Effector memory CD4-positive, alpha-beta T cell (primary cell): Measurements from ENCODE around the gene SMARCD1.

ENCODE experiments used
- DNase-seq, 3 donors: peaks; one replicate each; pipeline ENCODE4 v3.0.0-alpha.2; 2020
- H3K27ac ChIP-seq: 2 replicates; pipeline ENCODE4 v1.7.0; 2013; ENCODE audit warnings: mild to moderate bottlenecking, low read length, moderate library complexity; ENCODE audit not compliant: insufficient read depth, poor library complexity, severe bottlenecking
- H3K27me3 ChIP-seq: replicated peaks from 2 replicates; pipeline ENCODE4 v1.7.0; 2013; ENCODE audit warnings: mild to moderate bottlenecking, low read length; ENCODE audit not compliant: insufficient read depth, control insufficient read depth, poor library complexity, severe bottlenecking
- H3K36me3 ChIP-seq: 2 replicates; pipeline ENCODE4 v1.7.0; 2013; ENCODE audit warnings: mild to moderate bottlenecking, low read length, moderate library complexity; ENCODE audit not compliant: control insufficient read depth, insufficient read depth
- H3K4me1 ChIP-seq: 2 replicates; pipeline ENCODE4 v1.7.0; 2013; ENCODE audit warnings: low read length, mild to moderate bottlenecking; ENCODE audit not compliant: control insufficient read depth, insufficient read depth, poor library complexity, severe bottlenecking
- H3K4me3 ChIP-seq: 2 replicates; pipeline ENCODE4 v1.7.0; 2013; ENCODE audit warnings: low read length, low read depth, mild to moderate bottlenecking; ENCODE audit not compliant: insufficient read depth, poor library complexity, severe bottlenecking
- H3K9me3 ChIP-seq: 2 replicates; pipeline ENCODE4 v1.7.0; 2013; ENCODE audit warnings: mild to moderate bottlenecking, low read length, moderate library complexity; ENCODE audit not compliant: control insufficient read depth

Gene SMARCD1

DNA sequence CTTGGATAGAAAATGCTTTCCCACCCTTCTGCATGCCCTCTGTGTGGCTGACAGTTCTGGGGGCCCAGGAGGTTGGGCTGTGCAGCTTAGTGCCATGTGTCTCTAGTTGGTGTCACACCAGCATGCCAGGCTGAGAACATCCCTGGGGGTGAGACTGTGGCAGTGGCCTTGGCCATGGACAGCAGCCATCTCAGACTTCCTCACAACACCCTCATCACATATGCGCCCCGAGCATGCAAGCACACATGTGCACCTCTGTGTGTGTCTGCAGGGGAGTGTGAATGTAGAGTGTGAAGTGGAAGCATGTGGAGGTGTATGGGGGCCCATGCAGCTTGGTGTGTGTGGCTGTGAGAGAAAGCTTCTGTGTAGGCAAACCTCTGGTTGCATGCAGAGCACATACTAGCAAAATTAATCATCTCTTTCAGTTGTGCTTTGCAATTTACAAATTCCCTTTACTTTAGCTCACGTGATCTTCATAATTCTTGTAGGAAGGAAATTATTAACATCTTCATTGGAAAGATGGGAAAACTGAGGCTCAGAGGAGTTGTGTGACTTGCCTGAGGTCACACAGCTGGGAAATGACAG lies 19.3 kb upstream of the SMARCD1 start:
- Histone ChIP-seq H3K27me3 (no peaks in the 10 kb centered on the region), H3K9me3 (no peaks in the 10 kb centered on the region), H3K4me3 (no peak overlapping the region), H3K36me3 (no peaks in the 10 kb centered on the region), H3K4me1 (no peaks in the 10 kb centered on the region), H3K27ac (no peak overlapping the region)
- DNase-seq = no peak

DNA sequence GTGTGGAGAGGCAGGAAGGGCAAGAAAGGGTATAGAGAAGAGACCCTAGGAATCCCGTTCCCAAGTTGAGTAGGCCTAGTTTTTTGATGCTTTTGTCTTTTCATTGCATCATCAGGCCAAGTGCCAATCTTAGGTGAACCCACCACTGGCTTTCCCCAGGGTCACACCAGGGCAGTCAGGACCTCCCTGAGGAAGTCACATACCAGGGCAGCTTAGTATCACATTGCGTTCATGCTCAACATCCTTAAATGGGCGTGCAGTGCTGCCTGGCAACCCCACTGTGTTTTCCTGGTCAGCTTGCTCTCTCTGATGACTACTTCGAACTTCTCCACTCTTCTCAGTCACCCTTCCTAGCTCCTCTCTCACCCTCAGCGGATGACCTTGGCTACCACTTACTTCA lies 18.7 kb upstream of the SMARCD1 start:
- no peak for DNase-seq
- Histone ChIP-seq H3K27ac (no peak overlapping the region), H3K36me3 (no peaks in the 10 kb centered on the region), H3K27me3 (no peaks in the 10 kb centered on the region), H3K4me3 (no peak overlapping the region), H3K4me1 (no peaks in the 10 kb centered on the region), H3K9me3 (no peaks in the 10 kb centered on the region)

DNA sequence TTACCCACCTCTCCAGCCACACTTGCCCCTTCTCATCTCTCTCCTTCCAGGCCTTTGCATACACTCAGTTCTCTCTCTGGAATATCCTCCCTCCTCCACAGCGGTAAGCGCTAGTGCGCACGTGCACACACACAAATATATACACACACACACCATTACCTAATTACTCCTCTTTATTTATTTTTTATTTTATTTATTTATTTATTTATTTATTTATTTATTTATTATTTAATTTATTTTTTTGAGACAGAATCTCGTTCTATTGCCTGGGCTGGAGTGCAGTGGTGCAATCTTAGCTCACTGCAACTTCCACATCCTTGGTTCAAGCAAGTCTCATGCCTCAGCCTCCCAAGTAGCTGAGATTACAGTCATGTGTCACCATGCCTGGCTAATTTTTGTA lies 16.1 kb upstream of the SMARCD1 start:
- Histone ChIP-seq H3K4me1 (no peaks in the 10 kb centered on the region), H3K27ac (no peak overlapping the region), H3K36me3 (no peaks in the 10 kb centered on the region), H3K9me3 (no peaks in the 10 kb centered on the region), H3K4me3 (no peak overlapping the region), H3K27me3 (no peaks in the 10 kb centered on the region)
- DNase-seq = no peak

DNA sequence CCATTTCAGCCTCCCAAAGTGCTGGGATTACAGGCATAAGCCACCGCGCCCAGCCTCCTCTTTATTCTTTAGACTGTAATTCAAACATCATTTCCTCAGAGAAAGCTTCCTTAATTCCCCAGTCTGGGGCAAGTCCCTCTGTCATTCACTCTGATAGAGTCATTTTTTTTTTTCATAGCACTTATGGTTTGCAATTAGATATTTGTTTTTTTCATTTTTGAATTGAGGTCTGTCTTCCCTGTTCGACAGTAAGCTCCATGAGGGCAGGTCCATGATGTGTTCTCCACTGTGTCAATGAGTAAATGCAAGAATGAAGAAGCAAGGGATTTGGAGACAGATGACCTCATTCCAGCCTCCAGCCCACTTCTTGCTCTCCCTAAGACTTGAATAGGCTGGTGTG lies 15.6 kb upstream of the SMARCD1 start:
- Histone ChIP-seq H3K4me1 (no peaks in the 10 kb centered on the region), H3K27ac (no peak overlapping the region), H3K36me3 (no peaks in the 10 kb centered on the region), H3K4me3 (no peak overlapping the region), H3K27me3 (no peaks in the 10 kb centered on the region), H3K9me3 (no peaks in the 10 kb centered on the region)
- no peak for DNase-seq

DNA sequence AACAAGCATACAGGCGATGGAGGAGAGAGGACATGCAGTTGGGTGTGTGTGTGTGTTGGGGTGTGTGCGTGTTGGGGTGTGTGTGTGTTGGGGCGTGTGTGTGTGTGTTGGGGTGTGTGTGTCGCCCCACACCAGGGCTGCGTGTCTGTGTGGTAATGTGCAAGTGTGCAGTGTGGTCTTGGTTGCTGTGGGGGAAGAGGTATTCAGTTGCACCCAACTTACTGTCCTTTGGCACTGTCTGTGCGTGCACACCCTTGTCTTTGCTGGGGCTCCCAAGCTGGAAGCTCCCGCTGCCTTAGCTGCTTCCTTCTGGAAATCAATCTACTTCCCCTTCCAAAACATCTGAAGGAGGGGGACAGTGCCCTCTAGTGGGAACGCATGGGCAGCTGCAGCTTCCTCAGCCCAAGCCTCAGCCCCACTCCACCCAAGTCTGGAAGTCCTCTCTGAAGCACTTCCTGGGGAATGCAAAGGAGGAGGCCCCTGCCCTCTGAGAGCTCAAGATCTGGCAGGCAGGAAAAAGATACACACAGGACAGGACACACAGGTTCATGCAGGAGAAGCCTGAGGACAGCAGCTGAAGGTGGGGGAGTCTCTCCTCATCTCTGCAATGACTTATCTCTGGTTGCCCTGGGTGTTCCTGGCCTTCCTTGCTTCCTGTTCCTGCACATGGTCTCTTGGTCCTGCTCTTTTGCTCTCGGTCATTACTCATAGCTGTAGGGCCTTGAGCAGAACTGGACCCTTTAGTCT lies 14.7 kb upstream of the SMARCD1 start:
- H3K4me3 ChIP-seq = no peak overlapping the region
- H3K4me1 ChIP-seq = no peaks in the 10 kb centered on the region
- no peaks in the 10 kb centered on the region for H3K27me3 ChIP-seq
- no peaks in the 10 kb centered on the region for H3K9me3 ChIP-seq
- H3K36me3 ChIP-seq = no peaks in the 10 kb centered on the region
- DNase-seq = peak; percentile 15 to 56 (median 20)
- no peak overlapping the region for H3K27ac ChIP-seq

DNA sequence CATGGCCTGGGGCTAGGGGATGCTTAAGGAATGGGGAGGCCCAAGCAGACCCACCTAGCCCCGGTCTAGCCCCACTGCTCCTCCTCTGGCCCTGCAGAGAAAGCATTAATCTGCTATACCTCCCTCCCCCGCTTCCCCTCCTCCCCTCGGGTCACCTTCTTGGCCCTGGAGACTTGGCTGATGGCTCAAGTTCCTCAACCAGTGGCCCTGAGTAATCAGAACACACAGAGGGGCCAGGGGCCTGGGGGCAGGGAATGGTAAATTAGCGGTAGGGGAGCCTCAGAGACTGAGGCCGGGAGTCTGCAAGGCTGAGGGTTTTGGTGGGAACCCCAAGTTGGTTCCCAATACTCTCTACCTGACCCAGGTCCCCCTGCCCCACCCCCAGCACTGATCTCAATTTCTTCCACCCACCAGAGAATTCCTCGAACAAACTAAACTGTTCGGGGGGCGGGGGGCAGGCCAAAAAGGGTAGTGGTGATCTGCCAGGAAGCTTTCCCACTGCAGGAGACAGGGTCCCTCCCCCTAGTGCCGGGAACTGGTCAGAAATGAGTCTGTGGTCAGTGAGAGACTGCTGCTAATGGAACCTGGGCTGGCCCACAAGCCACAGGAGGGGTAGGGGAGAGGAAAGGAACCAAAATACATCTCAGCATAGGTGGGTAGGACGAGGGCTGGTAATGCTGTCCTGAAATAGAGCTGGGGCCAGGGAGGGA lies 12.8 kb upstream of the SMARCD1 start:
- H3K9me3 ChIP-seq = no peaks in the 10 kb centered on the region
- H3K4me1 ChIP-seq = no peaks in the 10 kb centered on the region
- no peak for DNase-seq
- H3K27ac ChIP-seq = no peak overlapping the region
- H3K4me3 ChIP-seq = no peak overlapping the region
- H3K36me3 ChIP-seq = no peaks in the 10 kb centered on the region
- H3K27me3 ChIP-seq = no peaks in the 10 kb centered on the region

DNA sequence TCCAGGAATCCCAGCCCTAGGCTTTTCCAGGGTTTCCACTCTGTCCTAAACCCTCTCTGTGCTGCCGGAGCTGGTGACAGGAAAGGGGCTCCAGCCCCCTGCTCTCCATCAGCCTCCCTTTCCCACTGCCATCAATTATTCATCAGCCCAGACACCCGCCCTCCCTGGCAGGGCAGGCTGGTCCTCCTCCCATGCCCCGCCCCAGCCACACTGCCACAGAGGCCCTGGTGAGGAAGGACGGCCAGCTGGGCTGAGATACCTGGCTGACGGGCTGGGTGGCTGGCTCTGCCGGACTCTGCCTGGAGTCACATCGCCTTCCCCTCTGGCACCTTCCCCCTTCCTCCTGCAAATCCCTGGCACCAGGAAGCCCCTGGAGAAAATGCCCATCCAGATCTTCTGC lies 11.9 kb upstream of the SMARCD1 start:
- Histone ChIP-seq H3K4me1 (no peaks in the 10 kb centered on the region), H3K36me3 (no peaks in the 10 kb centered on the region), H3K9me3 (no peaks in the 10 kb centered on the region), H3K4me3 (no peak overlapping the region), H3K27ac (no peak overlapping the region), H3K27me3 (no peaks in the 10 kb centered on the region)
- DNase-seq = no peak

DNA sequence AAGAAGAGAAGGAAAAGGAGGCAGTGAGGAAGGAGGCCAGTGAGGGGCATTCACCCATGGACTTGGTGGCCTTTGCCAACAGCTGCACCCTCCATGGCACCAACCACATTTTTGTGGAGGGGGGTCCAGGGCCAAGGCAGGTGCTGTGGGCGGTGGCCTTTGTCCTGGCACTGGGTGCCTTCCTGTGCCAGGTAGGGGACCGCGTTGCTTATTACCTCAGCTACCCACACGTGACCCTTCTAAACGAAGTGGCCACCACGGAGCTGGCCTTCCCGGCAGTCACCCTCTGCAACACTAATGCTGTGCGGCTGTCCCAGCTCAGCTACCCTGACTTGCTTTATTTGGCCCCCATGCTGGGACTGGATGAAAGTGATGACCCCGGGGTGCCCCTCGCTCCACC lies 11.4 kb upstream of the SMARCD1 start:
- Histone ChIP-seq H3K36me3 (no peaks in the 10 kb centered on the region), H3K27ac (no peak overlapping the region), H3K4me1 (no peaks in the 10 kb centered on the region), H3K9me3 (no peaks in the 10 kb centered on the region), H3K4me3 (no peak overlapping the region), H3K27me3 (no peaks in the 10 kb centered on the region)
- no peak for DNase-seq

DNA sequence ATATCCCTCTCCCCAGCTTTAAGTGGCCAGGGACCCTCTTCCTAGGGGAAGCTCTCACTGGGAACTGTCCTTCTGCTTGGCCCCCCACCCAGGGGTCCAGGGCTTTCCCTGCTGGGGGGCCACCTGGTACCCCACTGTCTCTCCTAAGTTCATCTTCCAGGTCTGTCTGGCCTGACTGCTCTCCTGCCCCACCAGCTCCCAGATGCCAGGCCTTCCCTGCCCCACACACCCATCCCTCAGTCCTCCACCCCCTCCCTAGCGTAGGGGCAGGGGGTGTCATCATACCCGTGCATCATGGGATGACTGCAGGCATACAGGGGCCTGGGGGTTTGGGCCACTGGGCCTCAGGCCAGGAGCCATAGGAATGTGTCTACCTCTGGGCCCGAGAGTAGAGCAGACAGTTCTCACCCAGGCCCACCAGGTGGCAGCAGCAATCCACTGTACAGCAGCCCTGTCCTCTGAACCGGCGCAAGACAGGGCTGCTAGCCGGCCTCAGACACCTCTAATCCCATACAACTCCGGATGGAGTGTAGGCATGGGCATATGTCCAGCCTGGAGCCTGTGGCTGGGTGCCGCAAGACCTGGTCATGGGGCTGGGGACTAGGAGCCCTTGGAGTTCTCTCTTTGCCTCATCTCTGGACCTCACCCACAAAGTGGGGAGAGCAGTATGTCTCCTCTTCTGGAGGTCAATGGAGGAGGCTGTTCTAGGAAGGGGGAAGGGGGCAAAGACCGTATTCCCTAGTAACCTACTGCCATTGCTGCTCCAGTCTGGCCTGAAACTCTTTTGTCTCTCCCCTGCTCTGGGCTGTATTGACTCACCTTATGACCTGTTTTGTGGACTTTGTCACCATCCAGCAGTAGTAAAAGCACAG lies 10.0 kb upstream of the SMARCD1 start:
- H3K4me3 ChIP-seq = no peak overlapping the region
- no peaks in the 10 kb centered on the region for H3K27me3 ChIP-seq
- H3K36me3 ChIP-seq = no peaks in the 10 kb centered on the region
- no peak overlapping the region for H3K27ac ChIP-seq
- DNase-seq = peak; percentile 57 to 71 (median 57)
- H3K9me3 ChIP-seq = no peaks in the 10 kb centered on the region
- H3K4me1 ChIP-seq = no peaks in the 10 kb centered on the region
